Sigmoid colon (tissue), 4 donors: Measurements from ENCODE around the gene DCLRE1B.

ENCODE experiments used
- CTCF ChIP-seq, 4 experiments: fragments of 450-650 bp in 3 of 4; fragments of 200-600 bp in 1 of 4; IDR thresholded peaks; one replicate each; pipeline ENCODE4 v1.5.1; 2016 to 2019; ENCODE audit warnings: antibody characterized with exemption in 4 of 4, mild to moderate bottlenecking in 3 of 4, moderate library complexity in 2 of 4
- EP300 ChIP-seq, 4 donors: sonication (generic); formaldehyde crosslinking; IDR thresholded peaks; one replicate each; pipeline ENCODE4 v1.6.1; 2017; ENCODE audit warnings: antibody characterized with exemption in 4 of 4
- POLR2A ChIP-seq, 2 donors: fragments of 450-650 bp; IDR thresholded peaks; one replicate each; pipeline ENCODE4 v1.6.1; 2016; ENCODE audit warnings: antibody characterized with exemption in 2 of 2, mild to moderate bottlenecking in 2 of 2, moderate library complexity in 2 of 2

- TF ChIP-seq CTCF (IDR thresholded peaks at IDR 0.05) (no peak), POLR2A (IDR thresholded peaks at IDR 0.05) (no peak), EP300 (IDR thresholded peaks at IDR 0.05) (no peak)
Observed at GRCh38 chr1:113938192-113938591, 33.1 kb downstream of the DCLRE1B start.
